Neural cell (in vitro differentiated cells): ENCODE results near the gene DDX31. TPM values are rescaled to one million over a fixed set of nuclear protein-coding genes. Genes with fewer than 3 reads are reported as not detected.
"Not testable (repeated sequence)": the region's sequence is repeated elsewhere in the genome, so short reads cannot be mapped to it uniquely, and the experiment has no call there.

Experiments
- H2AFZ ChIP-seq: fragments of 200-600, 300-800 bp; sonication (generic), shearing (Covaris generic); 2 replicates; pipeline ENCODE4 v1.6.0; 2014; ENCODE audit warnings: low read depth, mild to moderate bottlenecking, antibody characterized with exemption, low read length, moderate library complexity
- H3F3A ChIP-seq: fragments of 200-600 bp; shearing (Covaris generic); 2 replicates; pipeline ENCODE4 v1.6.1; 2016; ENCODE audit warnings: mild to moderate bottlenecking, moderate library complexity, mixed read lengths, antibody characterized with exemption, low read length; ENCODE audit not compliant: insufficient read depth, poor library complexity, severe bottlenecking
- H3K27ac ChIP-seq: fragments of 200-600, 300-800 bp; sonication (generic), shearing (Covaris generic); 2 replicates; pipeline ENCODE4 v1.5.1; 2014; ENCODE audit warnings: mild to moderate bottlenecking, low read length, moderate library complexity
- H3K27me3 ChIP-seq: fragments of 300-800, 200-600 bp; sonication (generic), shearing (Covaris generic); 2 replicates; pipeline ENCODE4 v1.6.0; 2014; ENCODE audit warnings: mild to moderate bottlenecking, low read depth, low read length, moderate library complexity; ENCODE audit not compliant: insufficient read depth
- H3K36me3 ChIP-seq: fragments of 300-800, 200-600 bp; sonication (generic), shearing (Covaris generic); 2 replicates; pipeline ENCODE4 v1.5.1; 2014; ENCODE audit warnings: mild to moderate bottlenecking, antibody characterized with exemption, low read length, moderate library complexity; ENCODE audit not compliant: insufficient read depth
- H3K4me2 ChIP-seq: fragments of 300-800, 200-600 bp; sonication (generic), shearing (Covaris generic); 2 replicates; pipeline ENCODE4 v1.6.0; 2014; ENCODE audit warnings: mild to moderate bottlenecking, low read length
- H3K4me3 ChIP-seq: fragments of 300-800, 200-600 bp; sonication (generic), shearing (Covaris generic); 2 replicates; pipeline ENCODE4 v1.5.1; 2014; ENCODE audit warnings: mild to moderate bottlenecking, low read length, moderate library complexity
- H3K79me2 ChIP-seq: fragments of 200-600 bp; shearing (Covaris generic); replicated peaks from 2 replicates; pipeline ENCODE4 v1.6.0; 2014; ENCODE audit warnings: mild to moderate bottlenecking, low read length, moderate library complexity; ENCODE audit not compliant: insufficient read depth
- H3K9ac ChIP-seq: fragments of 300-800, 200-600 bp; sonication (generic), shearing (Covaris generic); 2 replicates; pipeline ENCODE4 v1.6.1; 2016; ENCODE audit warnings: mild to moderate bottlenecking, low read length, mixed read lengths
- H3K9me2 ChIP-seq: fragments of 200-600 bp; shearing (Covaris generic); 2 replicates; pipeline ENCODE4 v1.6.1; 2016; ENCODE audit warnings: mild to moderate bottlenecking, low read length, mixed read lengths; ENCODE audit not compliant: insufficient read depth
- H3K9me3 ChIP-seq: fragments of 200-600, 300-800 bp; sonication (generic), shearing (Covaris generic); 2 replicates; pipeline ENCODE4 v1.6.1; 2016; ENCODE audit warnings: mild to moderate bottlenecking, mixed run types, low read length, moderate library complexity, mixed read lengths
- H4K20me1 ChIP-seq: fragments of 200-600 bp; shearing (Covaris generic); 2 replicates; pipeline ENCODE4 v1.6.1; 2016; ENCODE audit warnings: mild to moderate bottlenecking, mixed run types; ENCODE audit not compliant: insufficient read depth
- EP300 ChIP-seq: fragments of 450-650 bp; conservative IDR thresholded peaks from 2 replicates; pipeline ENCODE4 v1.6.1; 2014; ENCODE audit warnings: antibody characterized with exemption, mild to moderate bottlenecking, moderate library complexity; ENCODE audit not compliant: poor library complexity, severe bottlenecking
- EZH2 ChIP-seq: fragments of 200-600, 300-800 bp; shearing (Covaris generic), sonication (generic); IDR thresholded peaks from 2 replicates; pipeline ENCODE4 v1.6.1; 2014; ENCODE audit warnings: antibody characterized with exemption, low read length, borderline replicate concordance, mild to moderate bottlenecking; ENCODE audit not compliant: insufficient read depth, poor library complexity, severe bottlenecking
- MXI1 ChIP-seq: fragments of 450-650 bp; conservative IDR thresholded peaks from 2 replicates; pipeline ENCODE4 v1.6.1; 2014; ENCODE audit warnings: antibody characterized with exemption, mild to moderate bottlenecking; ENCODE audit not compliant: poor library complexity, severe bottlenecking
- POLR2AphosphoS5 ChIP-seq: IDR thresholded peaks from 2 replicates; pipeline ENCODE4 v1.6.1; 2012
- RAD21 ChIP-seq: fragments of 450-650 bp; conservative IDR thresholded peaks from 2 replicates; pipeline ENCODE4 v1.6.1; 2014; ENCODE audit warnings: antibody characterized with exemption, mild to moderate bottlenecking, moderate library complexity
- SMC3 ChIP-seq: fragments of 450-650 bp; conservative IDR thresholded peaks from 2 replicates; pipeline ENCODE4 v1.6.1; 2014; ENCODE audit warnings: antibody characterized with exemption, mild to moderate bottlenecking, moderate library complexity; ENCODE audit not compliant: poor library complexity
- TAF1 ChIP-seq: IDR thresholded peaks from 2 replicates; pipeline ENCODE4 v1.6.1; 2012; ENCODE audit warnings: low read depth
- polyA plus RNA-seq: library from polyadenylated mRNA; depleted of rRNA; stranded (reverse); fragments of >200 nt; gene quantifications from 2 replicates; pipeline ENCODE4 v1.2.3, GENCODE V29; 2014
- TF ChIP-seq, protein P1 (sequence below): IDR thresholded peaks from 2 replicates; pipeline ENCODE4 v1.6.1; 2012; ENCODE audit warnings: borderline replicate concordance
- TF ChIP-seq, protein P2 (sequence below): fragments of 450-650 bp; IDR thresholded peaks from 2 replicates; pipeline ENCODE4 v1.5.1; 2014; ENCODE audit warnings: antibody characterized with exemption, mild to moderate bottlenecking, moderate library complexity; ENCODE audit not compliant: poor library complexity, severe bottlenecking

The DDX31 gene
- polyA plus RNA-seq, 1 donor from 2014 or later = 12.8 TPM

DNA sequence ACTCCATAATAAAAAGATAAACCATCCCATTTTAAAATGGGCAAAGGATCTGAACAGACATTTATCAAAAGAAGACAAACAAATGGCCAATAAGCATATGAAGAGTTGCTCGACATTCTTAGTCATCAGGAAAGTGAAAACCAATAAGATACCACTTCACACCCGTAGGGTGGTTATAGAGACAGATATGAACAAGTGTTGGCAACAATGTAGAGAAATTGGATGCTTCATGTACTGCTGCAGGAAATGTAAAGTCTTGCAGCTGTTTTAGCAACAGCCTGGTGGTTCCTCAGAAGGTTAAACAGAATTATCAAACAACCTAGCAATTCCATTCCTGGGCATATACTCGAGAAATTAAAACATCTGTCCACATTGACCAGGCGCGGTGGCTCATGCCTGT, 43.0 kb upstream of the DDX31 start:
- Histone ChIP-seq H3K4me3 (no peak overlapping the region), H3K9me3 (no peaks in the 10 kb centered on the region), H2AFZ (no peak overlapping the region), H3K79me2 (no peaks in the 10 kb centered on the region), H3K4me2 (no peak overlapping the region), H3F3A (no peaks in the 10 kb centered on the region), H3K36me3 (no peaks in the 10 kb centered on the region), H3K9ac (no peak overlapping the region), H3K27ac (no peak overlapping the region), H3K27me3 (no peaks in the 10 kb centered on the region), H3K9me2 (no peaks in the 10 kb centered on the region), H4K20me1 (no peaks in the 10 kb centered on the region)
- TF ChIP-seq, protein P1, sequence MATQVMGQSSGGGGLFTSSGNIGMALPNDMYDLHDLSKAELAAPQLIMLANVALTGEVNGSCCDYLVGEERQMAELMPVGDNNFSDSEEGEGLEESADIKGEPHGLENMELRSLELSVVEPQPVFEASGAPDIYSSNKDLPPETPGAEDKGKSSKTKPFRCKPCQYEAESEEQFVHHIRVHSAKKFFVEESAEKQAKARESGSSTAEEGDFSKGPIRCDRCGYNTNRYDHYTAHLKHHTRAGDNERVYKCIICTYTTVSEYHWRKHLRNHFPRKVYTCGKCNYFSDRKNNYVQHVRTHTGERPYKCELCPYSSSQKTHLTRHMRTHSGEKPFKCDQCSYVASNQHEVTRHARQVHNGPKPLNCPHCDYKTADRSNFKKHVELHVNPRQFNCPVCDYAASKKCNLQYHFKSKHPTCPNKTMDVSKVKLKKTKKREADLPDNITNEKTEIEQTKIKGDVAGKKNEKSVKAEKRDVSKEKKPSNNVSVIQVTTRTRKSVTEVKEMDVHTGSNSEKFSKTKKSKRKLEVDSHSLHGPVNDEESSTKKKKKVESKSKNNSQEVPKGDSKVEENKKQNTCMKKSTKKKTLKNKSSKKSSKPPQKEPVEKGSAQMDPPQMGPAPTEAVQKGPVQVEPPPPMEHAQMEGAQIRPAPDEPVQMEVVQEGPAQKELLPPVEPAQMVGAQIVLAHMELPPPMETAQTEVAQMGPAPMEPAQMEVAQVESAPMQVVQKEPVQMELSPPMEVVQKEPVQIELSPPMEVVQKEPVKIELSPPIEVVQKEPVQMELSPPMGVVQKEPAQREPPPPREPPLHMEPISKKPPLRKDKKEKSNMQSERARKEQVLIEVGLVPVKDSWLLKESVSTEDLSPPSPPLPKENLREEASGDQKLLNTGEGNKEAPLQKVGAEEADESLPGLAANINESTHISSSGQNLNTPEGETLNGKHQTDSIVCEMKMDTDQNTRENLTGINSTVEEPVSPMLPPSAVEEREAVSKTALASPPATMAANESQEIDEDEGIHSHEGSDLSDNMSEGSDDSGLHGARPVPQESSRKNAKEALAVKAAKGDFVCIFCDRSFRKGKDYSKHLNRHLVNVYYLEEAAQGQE = no peak
- no peak for TF ChIP-seq MXI1
- TF ChIP-seq SMC3 = no peak
- TF ChIP-seq TAF1 = no peak
- TF ChIP-seq POLR2AphosphoS5 = no peak
- TF ChIP-seq EP300 = no peak
- TF ChIP-seq RAD21 = no peak
- no peak for TF ChIP-seq EZH2
- TF ChIP-seq, protein P2, sequence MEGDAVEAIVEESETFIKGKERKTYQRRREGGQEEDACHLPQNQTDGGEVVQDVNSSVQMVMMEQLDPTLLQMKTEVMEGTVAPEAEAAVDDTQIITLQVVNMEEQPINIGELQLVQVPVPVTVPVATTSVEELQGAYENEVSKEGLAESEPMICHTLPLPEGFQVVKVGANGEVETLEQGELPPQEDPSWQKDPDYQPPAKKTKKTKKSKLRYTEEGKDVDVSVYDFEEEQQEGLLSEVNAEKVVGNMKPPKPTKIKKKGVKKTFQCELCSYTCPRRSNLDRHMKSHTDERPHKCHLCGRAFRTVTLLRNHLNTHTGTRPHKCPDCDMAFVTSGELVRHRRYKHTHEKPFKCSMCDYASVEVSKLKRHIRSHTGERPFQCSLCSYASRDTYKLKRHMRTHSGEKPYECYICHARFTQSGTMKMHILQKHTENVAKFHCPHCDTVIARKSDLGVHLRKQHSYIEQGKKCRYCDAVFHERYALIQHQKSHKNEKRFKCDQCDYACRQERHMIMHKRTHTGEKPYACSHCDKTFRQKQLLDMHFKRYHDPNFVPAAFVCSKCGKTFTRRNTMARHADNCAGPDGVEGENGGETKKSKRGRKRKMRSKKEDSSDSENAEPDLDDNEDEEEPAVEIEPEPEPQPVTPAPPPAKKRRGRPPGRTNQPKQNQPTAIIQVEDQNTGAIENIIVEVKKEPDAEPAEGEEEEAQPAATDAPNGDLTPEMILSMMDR = no peak

DNA sequence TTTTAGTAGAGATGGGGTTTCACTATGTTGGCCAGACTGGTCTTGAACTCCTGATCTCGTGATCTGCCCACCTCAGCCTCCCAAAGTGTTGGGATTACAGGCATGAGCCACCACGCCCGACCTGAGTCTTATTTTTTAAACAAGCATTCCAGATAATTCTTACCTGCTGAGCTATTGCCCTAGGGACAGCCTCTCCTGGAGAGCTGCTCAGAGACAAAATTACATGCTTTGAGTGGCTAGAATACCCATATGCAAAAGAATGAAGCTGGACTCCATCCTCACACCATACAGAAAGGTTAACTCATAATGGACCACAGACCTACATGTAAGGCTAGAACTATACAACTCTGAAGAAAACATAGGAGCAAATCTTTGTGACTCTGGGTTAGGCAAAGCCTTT, 42.1 kb upstream of the DDX31 start:
- H3K9me3 ChIP-seq = no peaks in the 10 kb centered on the region
- H3K9ac ChIP-seq = no peak overlapping the region
- no peak overlapping the region for H2AFZ ChIP-seq
- no peaks in the 10 kb centered on the region for H3F3A ChIP-seq
- TF ChIP-seq EZH2 (no peak), RAD21 (no peak), EP300 (no peak), MXI1 (no peak), POLR2AphosphoS5 (no peak), SMC3 (no peak), TAF1 (no peak)
- TF ChIP-seq, protein P2 = no peak
- TF ChIP-seq, protein P1 = no peak
- no peaks in the 10 kb centered on the region for H3K27me3 ChIP-seq
- H3K27ac ChIP-seq = no peak overlapping the region
- H3K4me2 ChIP-seq = no peak overlapping the region
- no peak overlapping the region for H3K4me3 ChIP-seq
- no peaks in the 10 kb centered on the region for H3K9me2 ChIP-seq
- H3K79me2 ChIP-seq = no peaks in the 10 kb centered on the region
- no peaks in the 10 kb centered on the region for H4K20me1 ChIP-seq
- no peaks in the 10 kb centered on the region for H3K36me3 ChIP-seq

DNA sequence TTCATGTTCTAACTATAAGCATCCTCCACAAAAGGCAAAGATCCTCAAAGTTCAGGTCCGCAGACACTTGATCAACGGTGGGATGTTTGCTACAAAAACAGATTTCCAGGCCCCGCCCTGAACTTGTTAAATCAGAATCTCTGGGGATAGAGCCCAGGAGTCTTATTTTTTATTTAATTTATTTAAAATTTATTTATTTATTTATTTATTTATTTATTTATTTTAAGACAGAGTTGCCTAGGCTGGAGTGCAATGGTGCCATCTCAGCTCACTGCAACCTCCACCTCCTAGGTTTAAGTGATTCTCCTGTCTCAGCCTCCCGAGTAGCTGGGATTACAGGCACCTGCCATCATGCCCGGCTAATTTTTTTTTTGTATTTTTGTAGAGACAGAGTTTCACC, 41.4 kb upstream of the DDX31 start:
- H3K27ac ChIP-seq, H3K4me2 ChIP-seq, H3F3A ChIP-seq, H4K20me1 ChIP-seq, H2AFZ ChIP-seq, H3K9me3 ChIP-seq, H3K9ac ChIP-seq, H3K36me3 ChIP-seq, H3K9me2 ChIP-seq, H3K4me3 ChIP-seq, H3K79me2 ChIP-seq, H3K27me3 ChIP-seq: not testable (repeated sequence)
